ENCODE data around the gene HECTD1.

HECTD1 gene

DNA sequence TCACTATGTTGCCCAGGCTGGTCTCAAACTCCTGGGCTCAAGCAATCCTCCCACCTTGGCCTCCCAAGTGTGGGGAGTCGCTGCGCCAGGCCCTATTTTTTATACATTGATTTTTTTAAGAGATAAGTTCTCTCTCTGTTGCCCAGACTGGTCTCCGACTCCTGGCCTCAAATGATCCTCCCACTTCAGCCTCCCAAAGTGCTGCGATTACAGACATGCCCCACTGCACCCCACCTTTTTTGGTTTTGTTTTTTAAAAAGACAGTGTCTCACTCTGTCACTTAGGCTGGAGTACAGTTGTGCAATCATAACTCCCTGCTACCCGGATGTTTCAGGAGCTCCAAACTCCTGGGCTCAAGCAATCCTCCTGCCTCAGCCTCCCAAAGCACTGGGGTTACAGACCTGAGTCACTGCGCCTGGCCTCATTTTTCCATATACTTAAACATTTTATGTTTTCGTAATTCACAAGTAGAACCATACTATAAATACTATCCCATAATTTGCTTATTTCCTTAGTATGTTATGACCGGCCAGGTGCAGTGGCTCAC lies 16.8 kb downstream of the HECTD1 start:
- Histone ChIP-seq H3K4ac (ENCODE audit: low read length) (no peak overlapping the region), H3K18ac (ENCODE audit: low read length) (no peak overlapping the region), H2BK120ac (ENCODE audit: low read depth, low read length) (no peak overlapping the region), H3K27me3 (ENCODE audit: control insufficient read depth in 3 of 3, insufficient read depth in 3 of 3, low read depth in 1 of 3, low read length in 3 of 3) (no peaks in the 10 kb centered on the region), H3K9me3 (replicated peaks in 1 of 2; ENCODE audit: control insufficient read depth in 2 of 2, insufficient read depth in 1 of 2, low read depth in 1 of 2, low read length in 2 of 2) (no peaks in the 10 kb centered on the region), H3K9ac (ENCODE audit: low read depth, low read length, poor library complexity) (no peak overlapping the region), H3K79me1 (ENCODE audit: low read depth, low read length) (peaks cover 1% of the 10 kb centered on the region), H2AFZ (ENCODE audit: low read length) (no peak overlapping the region), H2BK15ac (ENCODE audit: low read length) (no peak overlapping the region), H3K4me2 (ENCODE audit: insufficient read depth, low read length, poor library complexity, severe bottlenecking) (no peak overlapping the region), H2AK5ac (ENCODE audit: low read depth, low read length) (no peak overlapping the region), H3K14ac (ENCODE audit: low read length) (no peak overlapping the region), H2BK12ac (ENCODE audit: low read length) (no peak overlapping the region), H4K8ac (ENCODE audit: low read depth, low read length) (no peak overlapping the region), H3K4me1 (ENCODE audit: control insufficient read depth in 2 of 2, insufficient read depth in 1 of 2, low read depth in 1 of 2, low read length in 2 of 2) (peaks cover 0 to 1% of the 10 kb centered on the region in 2 donors), H3K4me3 (ENCODE audit: low read length in 2 of 2) (no peak overlapping the region), H2BK5ac (ENCODE audit: low read length) (no peak overlapping the region), H4K91ac (ENCODE audit: low read depth, low read length, poor library complexity) (no peak overlapping the region), H3K23ac (ENCODE audit: low read depth, low read length, poor library complexity) (no peak overlapping the region), H3K27ac (replicated peaks; ENCODE audit: low read length) (no peak overlapping the region), H3K36me3 (replicated peaks in 1 of 2; ENCODE audit: control insufficient read depth in 2 of 2, insufficient read depth in 2 of 2, low read length in 2 of 2) (peaks cover 0 to 67% of the 10 kb centered on the region in 2 donors)
- no peak for DNase-seq (ENCODE audit: low spot score)
- WGBS, 2 donors (ENCODE audit: extremely low coverage in 2 of 2, insufficient read length in 2 of 2, insufficient replicate concordance in 1 of 2) = no CpG with 5 or more reads among the region's 8 CpGs

GRCh38 chr14:31190219-31190603 lies 17.4 kb downstream of the HECTD1 start:
- Histone ChIP-seq H3K4me2 (ENCODE audit: insufficient read depth, low read length, poor library complexity, severe bottlenecking) (no peak overlapping the region), H3K18ac (ENCODE audit: low read length) (no peak overlapping the region), H4K91ac (ENCODE audit: low read depth, low read length, poor library complexity) (no peak overlapping the region), H3K4me3 (ENCODE audit: low read length in 2 of 2) (no peak overlapping the region), H3K36me3 (replicated peaks in 1 of 2; ENCODE audit: control insufficient read depth in 2 of 2, insufficient read depth in 2 of 2, low read length in 2 of 2) (peaks cover 5 to 68% of the 10 kb centered on the region in 2 donors), H2BK12ac (ENCODE audit: low read length) (no peak overlapping the region), H3K9me3 (replicated peaks in 1 of 2; ENCODE audit: control insufficient read depth in 2 of 2, insufficient read depth in 1 of 2, low read depth in 1 of 2, low read length in 2 of 2) (peaks cover 0 to 4% of the 10 kb centered on the region in 2 donors), H3K23ac (ENCODE audit: low read depth, low read length, poor library complexity) (no peak overlapping the region), H3K4me1 (ENCODE audit: control insufficient read depth in 2 of 2, insufficient read depth in 1 of 2, low read depth in 1 of 2, low read length in 2 of 2) (no peaks in the 10 kb centered on the region), H3K27me3 (ENCODE audit: control insufficient read depth in 3 of 3, insufficient read depth in 3 of 3, low read depth in 1 of 3, low read length in 3 of 3) (no peaks in the 10 kb centered on the region), H2BK120ac (ENCODE audit: low read depth, low read length) (no peak overlapping the region), H3K14ac (ENCODE audit: low read length) (no peak overlapping the region), H2BK15ac (ENCODE audit: low read length) (no peak overlapping the region), H3K4ac (ENCODE audit: low read length) (no peak overlapping the region), H2AK5ac (ENCODE audit: low read depth, low read length) (no peak overlapping the region), H4K8ac (ENCODE audit: low read depth, low read length) (no peak overlapping the region), H3K27ac (replicated peaks; ENCODE audit: low read length) (no peak overlapping the region), H2BK5ac (ENCODE audit: low read length) (no peak overlapping the region), H2AFZ (ENCODE audit: low read length) (no peak overlapping the region), H3K9ac (ENCODE audit: low read depth, low read length, poor library complexity) (no peak overlapping the region), H3K79me1 (ENCODE audit: low read depth, low read length) (peaks cover 1% of the 10 kb centered on the region)
- DNase-seq (ENCODE audit: low spot score) = no peak
- no CpG with 5 or more reads among the region's 3 CpGs for WGBS, 2 donors (ENCODE audit: extremely low coverage in 2 of 2, insufficient read length in 2 of 2, insufficient replicate concordance in 1 of 2)

DNA sequence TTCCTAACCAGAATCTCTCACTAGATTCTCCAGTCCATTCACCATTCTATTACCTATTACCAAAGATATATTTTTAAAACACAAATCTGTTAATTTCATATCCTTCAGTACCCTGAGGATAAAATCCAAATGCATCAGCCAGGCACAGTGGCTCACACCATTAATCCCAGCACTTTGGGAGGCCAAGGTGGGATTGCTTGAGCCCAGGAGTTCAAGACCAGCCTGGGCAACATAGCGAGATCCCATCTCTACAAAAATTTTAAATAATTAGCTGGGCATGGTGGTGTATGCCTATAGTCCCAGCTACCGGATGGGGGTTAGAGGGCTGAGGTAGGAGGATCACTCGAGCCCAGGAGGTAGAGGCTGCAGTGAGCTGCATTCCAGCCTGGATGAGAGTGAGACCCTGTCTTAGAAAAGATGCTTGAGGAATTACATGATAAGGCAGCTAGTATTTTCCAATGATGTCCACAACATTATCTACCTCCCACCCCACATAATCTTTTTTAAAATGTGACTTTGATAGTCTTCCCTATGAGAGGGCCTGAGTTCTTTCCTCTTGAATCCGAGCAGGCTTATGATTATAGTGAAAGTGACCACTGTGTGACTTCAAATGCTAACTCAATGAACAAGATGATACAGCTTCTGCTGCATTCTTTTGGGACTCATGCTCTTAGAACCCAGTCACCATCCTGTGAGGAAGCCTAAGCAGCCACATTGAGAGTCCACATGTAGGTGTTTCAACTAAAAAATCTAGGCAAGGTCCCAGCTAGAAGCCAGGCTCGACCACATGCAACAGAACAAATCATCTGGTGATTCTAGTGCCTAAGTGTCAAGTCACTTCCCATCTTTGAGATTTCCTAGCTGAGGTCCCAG lies 18.0 kb downstream of the HECTD1 start:
- Histone ChIP-seq H2BK12ac (ENCODE audit: low read length) (no peak overlapping the region), H3K4me3 (ENCODE audit: low read length in 2 of 2) (no peak overlapping the region), H3K36me3 (replicated peaks in 1 of 2; ENCODE audit: control insufficient read depth in 2 of 2, insufficient read depth in 2 of 2, low read length in 2 of 2) (peaks cover 5 to 66% of the 10 kb centered on the region in 2 donors), H3K79me1 (ENCODE audit: low read depth, low read length) (peaks cover 1% of the 10 kb centered on the region), H2BK120ac (ENCODE audit: low read depth, low read length) (no peak overlapping the region), H3K23ac (ENCODE audit: low read depth, low read length, poor library complexity) (no peak overlapping the region), H3K9ac (ENCODE audit: low read depth, low read length, poor library complexity) (no peak overlapping the region), H3K9me3 (replicated peaks in 1 of 2; ENCODE audit: control insufficient read depth in 2 of 2, insufficient read depth in 1 of 2, low read depth in 1 of 2, low read length in 2 of 2) (peaks cover 0 to 4% of the 10 kb centered on the region in 2 donors), H3K14ac (ENCODE audit: low read length) (no peak overlapping the region), H3K27ac (replicated peaks; ENCODE audit: low read length) (no peak overlapping the region), H2BK5ac (ENCODE audit: low read length) (no peak overlapping the region), H2AK5ac (ENCODE audit: low read depth, low read length) (no peak overlapping the region), H3K4me2 (ENCODE audit: insufficient read depth, low read length, poor library complexity, severe bottlenecking) (no peak overlapping the region), H4K91ac (ENCODE audit: low read depth, low read length, poor library complexity) (no peak overlapping the region), H4K8ac (ENCODE audit: low read depth, low read length) (no peak overlapping the region), H3K18ac (ENCODE audit: low read length) (no peak overlapping the region), H2AFZ (ENCODE audit: low read length) (no peak overlapping the region), H2BK15ac (ENCODE audit: low read length) (no peak overlapping the region), H3K4me1 (ENCODE audit: control insufficient read depth in 2 of 2, insufficient read depth in 1 of 2, low read depth in 1 of 2, low read length in 2 of 2) (no peaks in the 10 kb centered on the region), H3K27me3 (ENCODE audit: control insufficient read depth in 3 of 3, insufficient read depth in 3 of 3, low read depth in 1 of 3, low read length in 3 of 3) (no peaks in the 10 kb centered on the region), H3K4ac (ENCODE audit: low read length) (no peak overlapping the region)
- WGBS, 2 donors (ENCODE audit: extremely low coverage in 2 of 2, insufficient read length in 2 of 2, insufficient replicate concordance in 1 of 2) = no CpG with 5 or more reads among the region's 5 CpGs
- no peak for DNase-seq (ENCODE audit: low spot score)

GRCh38 chr14:31188744-31189143 lies 18.8 kb downstream of the HECTD1 start:
- Histone ChIP-seq H3K27me3 (ENCODE audit: control insufficient read depth in 3 of 3, insufficient read depth in 3 of 3, low read depth in 1 of 3, low read length in 3 of 3) (no peaks in the 10 kb centered on the region), H2AK5ac (ENCODE audit: low read depth, low read length) (no peak overlapping the region), H3K4me2 (ENCODE audit: insufficient read depth, low read length, poor library complexity, severe bottlenecking) (no peak overlapping the region), H4K91ac (ENCODE audit: low read depth, low read length, poor library complexity) (no peak overlapping the region), H3K9ac (ENCODE audit: low read depth, low read length, poor library complexity) (no peak overlapping the region), H3K4me3 (ENCODE audit: low read length in 2 of 2) (no peak overlapping the region), H3K4me1 (ENCODE audit: control insufficient read depth in 2 of 2, insufficient read depth in 1 of 2, low read depth in 1 of 2, low read length in 2 of 2) (no peaks in the 10 kb centered on the region), H4K8ac (ENCODE audit: low read depth, low read length) (no peak overlapping the region), H2AFZ (ENCODE audit: low read length) (no peak overlapping the region), H3K18ac (ENCODE audit: low read length) (no peak overlapping the region), H3K9me3 (replicated peaks in 1 of 2; ENCODE audit: control insufficient read depth in 2 of 2, insufficient read depth in 1 of 2, low read depth in 1 of 2, low read length in 2 of 2) (peaks cover 0 to 4% of the 10 kb centered on the region in 2 donors), H2BK15ac (ENCODE audit: low read length) (no peak overlapping the region), H2BK120ac (ENCODE audit: low read depth, low read length) (no peak overlapping the region), H3K79me1 (ENCODE audit: low read depth, low read length) (peaks cover 1% of the 10 kb centered on the region), H3K23ac (ENCODE audit: low read depth, low read length, poor library complexity) (no peak overlapping the region), H3K14ac (ENCODE audit: low read length) (no peak overlapping the region), H3K4ac (ENCODE audit: low read length) (no peak overlapping the region), H3K36me3 (replicated peaks in 1 of 2; ENCODE audit: control insufficient read depth in 2 of 2, insufficient read depth in 2 of 2, low read length in 2 of 2) (peaks cover 5 to 64% of the 10 kb centered on the region in 2 donors), H2BK5ac (ENCODE audit: low read length) (no peak overlapping the region), H3K27ac (replicated peaks; ENCODE audit: low read length) (no peak overlapping the region), H2BK12ac (ENCODE audit: low read length) (no peak overlapping the region)
- no peak for DNase-seq (ENCODE audit: low spot score)
- WGBS, 2 donors (ENCODE audit: extremely low coverage in 2 of 2, insufficient read length in 2 of 2, insufficient replicate concordance in 1 of 2) = no CpG with 5 or more reads among the region's 1 CpG
